Hematopoietic multipotent progenitor cell treated with erythropoietin and hydrocortisone succinate and interleukin-3 and kit ligand, for 4 days (in vitro differentiated cells): ENCODE measurements around the gene ZNF385B.

Experiments used
- DNase-seq: peaks from one replicate; pipeline ENCODE4 v3.0.0-alpha.2; 2015

Gene ZNF385B

GRCh38 chr2:179543361-179543901, 318.0 kb downstream of the ZNF385B start:
- no peak for DNase-seq

DNA sequence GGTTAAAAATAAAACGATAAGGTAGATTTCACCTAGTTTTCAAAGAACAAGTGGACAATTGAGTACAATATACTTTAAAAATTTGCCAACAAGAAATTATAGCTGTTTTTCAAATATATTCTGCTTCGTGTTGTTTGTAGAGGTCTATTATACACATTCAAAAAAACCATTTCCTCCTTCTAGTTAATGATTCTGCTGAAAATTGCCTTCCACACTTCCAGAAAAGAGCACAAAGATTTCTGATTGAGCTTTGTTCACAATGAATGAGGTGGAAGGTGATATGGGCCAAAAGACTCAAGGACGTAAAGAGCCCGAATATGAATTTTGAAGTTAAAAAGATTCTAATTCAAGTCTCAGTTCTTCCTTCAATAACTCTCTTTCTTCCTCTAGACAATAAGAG, 319.8 kb downstream of the ZNF385B start:
- no peak for DNase-seq

GRCh38 chr2:179539124-179539511, 322.3 kb downstream of the ZNF385B start:
- no peak for DNase-seq

GRCh38 chr2:179538406-179539123, 322.8 kb downstream of the ZNF385B start:
- DNase-seq, result no peak

DNA sequence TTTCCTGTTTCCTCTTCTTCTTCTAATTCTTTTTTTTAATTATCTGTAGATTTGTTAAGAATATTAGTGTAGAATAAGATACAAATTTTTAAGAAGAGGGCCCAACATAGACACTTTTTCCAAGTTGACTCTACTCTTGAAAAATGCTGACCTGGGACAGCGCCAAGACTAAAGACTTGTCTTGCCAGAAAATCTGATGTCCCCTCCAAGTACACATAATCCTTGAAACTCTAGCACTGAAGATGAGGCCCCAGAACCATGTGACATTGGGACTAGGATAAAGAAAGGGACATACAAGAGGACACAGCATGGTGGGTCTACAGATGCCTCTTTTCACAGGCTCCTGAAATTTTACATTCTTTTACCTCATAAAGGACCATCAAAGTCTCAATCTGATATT, 325.2 kb downstream of the ZNF385B start:
- no peak for DNase-seq

DNA sequence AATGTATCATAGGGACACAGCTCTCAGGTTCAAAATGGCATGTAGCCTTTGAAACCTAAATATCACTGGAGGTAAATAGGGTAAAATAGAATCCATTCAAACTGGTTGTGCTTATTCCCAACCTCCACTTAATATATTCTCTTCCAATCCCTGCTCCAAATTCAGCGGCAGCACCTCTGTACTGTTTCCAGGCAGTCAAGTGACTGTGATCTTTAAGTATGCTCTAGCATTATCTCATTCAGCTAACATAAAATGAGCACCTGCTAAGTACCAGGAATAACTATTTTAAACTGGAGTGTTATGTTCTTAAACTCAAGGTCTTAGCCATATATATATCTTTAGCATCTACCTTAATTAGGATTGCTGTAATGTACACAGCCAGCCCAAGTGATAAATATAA, 327.5 kb downstream of the ZNF385B start:
- DNase-seq, result no peak

- no peak for DNase-seq
These were observed 328.5 kb downstream of the ZNF385B start for GRCh38 chr2:179532863-179533278.

GRCh38 chr2:179528576-179529069, 332.8 kb downstream of the ZNF385B start:
- no peak for DNase-seq

DNA sequence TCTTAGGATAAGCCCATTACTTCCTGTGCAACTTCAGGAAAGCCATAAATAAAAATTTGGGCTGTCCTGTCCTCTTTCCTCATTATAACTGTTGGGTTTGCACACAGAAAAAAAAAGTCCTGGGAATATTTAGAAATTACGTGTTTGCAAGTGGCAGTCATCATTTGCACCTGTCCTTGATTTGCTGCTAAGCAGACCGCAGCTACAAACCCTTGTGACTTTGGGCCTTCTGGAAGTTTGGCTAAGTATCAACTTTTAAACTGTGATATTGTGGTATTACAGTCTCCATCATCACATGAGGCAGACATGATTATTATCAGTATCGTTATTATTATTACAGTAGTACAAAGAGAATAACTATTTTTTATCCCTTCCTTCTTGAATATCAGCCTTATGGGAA, 336.1 kb downstream of the ZNF385B start:
- DNase-seq, result no peak

- DNase-seq, result no peak
These were observed 336.5 kb downstream of the ZNF385B start for GRCh38 chr2:179524809-179525339.

DNA sequence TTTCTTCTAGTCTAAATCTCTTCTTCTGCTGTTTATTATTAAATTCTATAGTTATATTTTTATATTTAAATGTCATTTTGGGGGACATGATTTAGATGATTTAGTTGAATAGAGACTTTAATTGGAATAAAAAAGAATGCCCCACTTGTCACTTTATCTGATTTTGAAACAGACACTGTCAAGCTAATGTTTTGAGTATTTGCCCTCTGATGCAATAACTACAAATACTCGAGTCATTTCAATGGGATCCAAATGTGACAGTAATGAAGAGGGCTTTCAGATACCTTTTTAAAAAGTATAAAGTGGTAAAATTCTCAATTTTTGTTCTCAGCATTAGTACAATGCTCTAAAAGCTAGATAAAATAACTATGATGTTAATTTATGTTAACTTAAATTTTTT, 339.5 kb downstream of the ZNF385B start:
- no peak for DNase-seq

GRCh38 chr2:179518830-179519229, 342.6 kb downstream of the ZNF385B start:
- no peak for DNase-seq

DNA sequence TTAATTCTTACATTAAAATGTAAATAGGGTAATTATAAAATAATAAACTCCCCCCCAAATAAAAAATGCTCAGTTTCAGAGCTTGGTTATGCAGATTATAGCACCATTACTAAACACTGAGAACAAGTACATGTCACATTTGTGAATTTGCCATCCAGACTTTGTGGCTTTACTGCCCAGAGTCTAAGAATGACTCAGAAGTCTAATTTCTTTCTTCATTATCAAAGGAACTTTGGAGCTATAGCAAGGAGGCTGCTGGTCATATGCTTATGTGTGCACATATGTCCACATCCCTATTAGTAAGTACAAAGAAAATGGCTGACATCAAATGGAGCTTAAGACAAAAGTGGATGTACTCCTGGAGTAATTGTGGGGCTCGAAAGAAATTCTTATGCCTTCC, 348.2 kb downstream of the ZNF385B start:
- DNase-seq, result no peak

DNA sequence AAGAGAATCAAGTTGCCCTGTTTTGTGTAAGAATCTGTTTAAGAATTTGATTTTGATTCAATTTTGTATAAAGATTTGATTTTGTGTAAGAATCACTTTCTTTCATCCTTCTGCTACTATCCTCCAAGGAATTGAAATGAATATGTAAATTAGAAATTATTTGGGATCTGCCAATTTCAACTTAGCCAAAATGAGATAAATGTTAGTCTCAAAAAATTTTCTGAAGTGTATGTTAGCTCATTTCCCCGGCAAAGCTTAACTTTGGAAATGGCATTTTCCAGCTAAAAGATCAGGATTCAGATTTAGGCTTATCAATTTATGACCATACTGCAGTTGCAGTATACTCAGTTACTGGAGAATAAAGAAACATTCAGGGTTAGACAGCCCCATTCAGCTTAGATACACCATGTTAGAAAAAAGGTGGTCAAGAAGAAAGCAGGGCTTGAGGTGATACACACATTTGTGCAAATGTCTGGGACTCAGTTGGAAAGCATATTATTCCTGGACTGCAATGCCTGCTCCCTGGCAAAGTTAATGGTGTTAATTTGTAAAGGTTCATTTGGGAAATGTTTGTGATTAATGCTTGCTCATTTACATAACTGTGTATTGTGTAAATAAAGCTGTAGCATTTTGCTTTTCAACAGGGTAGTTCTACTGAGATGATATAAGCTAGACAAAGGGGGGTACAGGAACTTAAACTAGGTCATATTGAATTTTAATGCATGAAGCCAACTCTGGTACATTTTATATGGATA, 349.0 kb downstream of the ZNF385B start:
- DNase-seq, result no peak

DNA sequence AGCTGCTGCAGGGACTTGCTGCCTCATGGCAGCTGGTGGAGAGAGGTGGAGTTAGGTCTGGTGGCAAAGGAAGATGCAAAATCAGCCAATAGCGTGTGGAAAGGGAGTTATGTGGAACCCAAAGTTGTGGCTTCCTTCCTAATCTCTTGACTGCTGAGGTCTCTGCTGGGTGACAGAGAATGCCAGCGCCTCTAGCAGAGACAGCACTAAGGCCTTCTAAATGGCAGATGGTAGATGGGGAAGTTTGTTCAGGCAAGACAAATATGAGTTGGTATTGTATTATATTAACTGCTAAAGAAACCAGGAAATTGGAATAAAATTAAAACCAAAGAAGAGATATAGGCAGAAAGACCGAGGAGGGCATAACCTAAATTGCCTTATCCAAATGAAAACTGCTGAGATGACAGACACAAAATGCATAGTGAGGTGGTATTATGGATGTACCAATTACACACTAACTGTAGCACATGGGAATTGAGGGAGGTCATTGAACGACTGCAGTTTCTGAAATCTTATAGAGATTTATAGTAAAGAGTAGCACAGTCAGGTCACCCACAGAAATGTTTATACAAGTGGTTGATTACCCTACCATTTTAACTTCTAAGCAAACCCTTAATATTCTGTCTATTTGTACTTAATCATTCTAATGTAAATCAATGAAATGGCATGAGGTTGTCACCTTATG, 350.2 kb downstream of the ZNF385B start:
- DNase-seq, result no peak

DNA sequence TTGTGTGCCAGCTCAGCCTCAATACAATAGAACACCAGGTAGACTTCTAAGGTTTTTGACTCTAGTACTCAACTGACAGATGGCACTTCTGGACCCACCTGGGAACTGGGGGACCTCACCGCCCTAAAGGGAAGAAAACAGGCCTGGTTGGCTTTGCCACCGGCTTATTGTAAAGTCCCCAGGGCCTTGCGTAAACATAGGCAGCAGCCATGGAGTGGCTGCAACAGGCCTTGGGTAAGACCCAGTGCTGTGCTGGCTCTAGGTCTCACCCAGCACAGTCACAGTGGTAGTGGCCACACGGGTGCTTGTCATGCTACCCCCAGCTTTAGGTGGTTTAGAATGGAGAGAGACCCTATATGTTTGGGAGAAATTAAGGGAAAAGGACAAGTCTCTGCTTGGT, 366.1 kb downstream of the ZNF385B start:
- no peak for DNase-seq

DNA sequence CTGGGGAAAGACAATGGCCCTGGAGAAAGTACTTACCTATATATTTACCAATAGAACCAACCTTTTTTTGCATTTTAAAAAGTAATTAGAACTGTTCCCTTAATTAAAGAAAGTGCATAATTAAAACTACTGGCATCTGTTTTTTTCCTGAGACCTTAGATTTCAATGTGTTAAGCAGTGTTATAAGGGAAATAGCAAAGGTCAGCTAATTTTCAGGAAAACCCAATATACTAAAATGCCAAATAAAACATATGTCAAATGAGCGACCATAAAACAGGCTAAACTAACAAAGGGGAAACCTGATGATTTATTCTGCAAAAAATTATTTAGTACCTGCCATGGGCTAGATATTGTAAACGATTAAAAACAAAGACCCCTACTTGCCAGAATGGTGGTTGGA, 372.8 kb downstream of the ZNF385B start:
- DNase-seq, result no peak

GRCh38 chr2:179487010-179487731, 374.2 kb downstream of the ZNF385B start:
- DNase-seq, result peak; percentile 1

- no peak for DNase-seq
These were observed 378.3 kb downstream of the ZNF385B start for GRCh38 chr2:179483131-179483530.

GRCh38 chr2:179479947-179480346, 381.5 kb downstream of the ZNF385B start:
- DNase-seq, result no peak

DNA sequence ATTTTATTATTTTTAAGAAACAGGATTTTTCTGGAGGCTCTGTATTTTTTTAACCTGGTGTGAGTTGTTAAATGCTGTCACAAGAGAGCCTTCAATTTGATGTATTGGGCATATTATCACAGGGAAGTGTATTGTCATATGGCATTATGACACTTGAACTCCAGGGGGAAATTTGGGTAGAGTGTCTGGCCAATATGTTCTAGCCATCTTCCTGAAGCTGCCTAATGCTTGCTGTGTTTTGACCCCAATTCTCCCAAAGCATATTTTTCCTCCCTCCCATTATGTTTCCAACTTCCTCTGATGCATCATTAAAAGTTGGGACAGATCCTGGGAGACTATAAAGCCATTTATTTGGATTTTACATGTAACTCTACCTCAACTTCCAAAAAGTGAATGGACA, 382.6 kb downstream of the ZNF385B start:
- no peak for DNase-seq

GRCh38 chr2:179470992-179471391, 390.4 kb downstream of the ZNF385B start:
- no peak for DNase-seq

DNA sequence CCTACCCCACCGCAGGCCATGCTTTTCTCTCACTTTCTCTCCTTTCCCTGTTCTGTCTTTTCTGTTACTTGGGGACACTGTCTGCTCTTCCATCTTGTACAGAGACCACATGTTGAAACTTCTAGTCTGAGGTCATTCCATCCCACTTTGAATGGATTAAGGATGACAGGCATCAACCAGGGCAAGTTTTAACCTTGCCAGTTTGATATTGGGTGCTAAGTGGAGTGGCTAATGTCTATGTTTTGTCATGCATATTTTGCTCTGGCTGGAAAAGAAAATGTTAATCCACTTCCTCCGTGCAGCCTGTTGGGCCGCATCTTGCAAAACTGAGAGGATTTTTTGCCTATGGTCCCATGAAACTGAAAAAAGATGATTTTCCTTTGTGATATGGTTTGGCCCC, 391.3 kb downstream of the ZNF385B start:
- DNase-seq, result no peak
